HEK293 (cell line): Measurements from ENCODE around the gene CDYL.

ENCODE experiments used
- CTCF ChIA-PET: fragments of 350-600 bp; formaldehyde crosslinking; extraction: SDS; loops from one replicate; lab custom pipeline; 2021; ENCODE audit warnings: antibody characterized with exemption; lab: Yijun Ruan, JAX
- POLR2A ChIA-PET: fragments of 300-600 bp; formaldehyde crosslinking; extraction: SDS; loops from one replicate; lab custom pipeline; 2020; ENCODE audit warnings: antibody characterized with exemption, inconsistent platforms; lab: Yijun Ruan, JAX
- H3K27ac ChIP-seq: fragments of 200-500 bp; sonication (Bioruptor generic); 2 replicates; pipeline ENCODE4 v1.5.1; 2014; ENCODE audit warnings: low read depth, low read length, control low read depth, inconsistent platforms; ENCODE audit errors: extremely low read depth
- H3K36me3 ChIP-seq, 2 experiments: fragments of 200-500 bp in 1 of 2; sonication (Bioruptor generic) in 1 of 2; 1 replicate in 1 of 2; 2 replicates in 1 of 2; pipeline ENCODE4 v1.5.1; 2014 to 2017; ENCODE audit warnings: inconsistent platforms in 2 of 2, low read length in 2 of 2; ENCODE audit not compliant: control insufficient read depth in 2 of 2, insufficient read depth in 1 of 2
- H3K4me1 ChIP-seq: fragments of 200-500 bp; sonication (Bioruptor generic); 2 replicates; pipeline ENCODE4 v1.5.1; 2014; ENCODE audit warnings: mild to moderate bottlenecking, low read length, inconsistent platforms; ENCODE audit not compliant: control insufficient read depth, insufficient read depth
- H3K4me3 ChIP-seq: 2 replicates; pipeline ENCODE4 v1.5.1; 2011; ENCODE audit warnings: low read depth, mild to moderate bottlenecking, control low read depth, low read length, moderate library complexity
- H3K9me3 ChIP-seq: fragments of 200-500 bp; sonication (Bioruptor generic); 2 replicates; pipeline ENCODE4 v1.5.1; 2014; ENCODE audit warnings: low read depth, low read length, inconsistent platforms; ENCODE audit not compliant: control insufficient read depth, insufficient read depth
- ATF2 ChIP-seq: fragments of 450-650 bp; formaldehyde crosslinking; IDR thresholded peaks from 2 replicates; pipeline ENCODE4 v1.5.1; 2016; ENCODE audit warnings: missing biosample characterization, missing genetic modification characterization, low read depth
- KLF10 ChIP-seq: fragments of 450-650 bp; IDR thresholded peaks from 2 replicates; pipeline ENCODE4 v1.5.1; 2018; ENCODE audit warnings: missing biosample characterization, mild to moderate bottlenecking, missing genetic modification characterization
- MEIS1 ChIP-seq: sonication (generic); formaldehyde crosslinking; IDR thresholded peaks from 2 replicates; pipeline ENCODE4 v1.8.1; 2022; ENCODE audit warnings: missing genetic modification reagents, mild to moderate bottlenecking, borderline replicate concordance
- PRDM6 ChIP-seq: fragments of 450-650 bp; formaldehyde crosslinking; IDR thresholded peaks from 2 replicates; pipeline ENCODE4 v1.5.1; 2017; ENCODE audit warnings: missing biosample characterization, missing genetic modification characterization
- SP3 ChIP-seq: fragments of 450-650 bp; formaldehyde crosslinking; IDR thresholded peaks from 2 replicates; pipeline ENCODE4 v1.5.1; 2016; ENCODE audit warnings: missing biosample characterization, missing genetic modification characterization
- ZNF112 ChIP-seq: fragments of 450-650 bp; formaldehyde crosslinking; IDR thresholded peaks from 2 replicates; pipeline ENCODE4 v1.5.0; 2017; ENCODE audit warnings: missing biosample characterization, missing genetic modification characterization
- ZNF221 ChIP-seq: fragments of 450-650 bp; formaldehyde crosslinking; IDR thresholded peaks from 2 replicates; pipeline ENCODE4 v1.5.1; 2017; ENCODE audit warnings: missing biosample characterization, missing genetic modification characterization, borderline replicate concordance
- ZNF239 ChIP-seq: fragments of 450-650 bp; formaldehyde crosslinking; IDR thresholded peaks from 2 replicates; pipeline ENCODE4 v1.5.1; 2016; ENCODE audit warnings: missing biosample characterization, missing genetic modification characterization
- ZNF302 ChIP-seq: fragments of 450-650 bp; formaldehyde crosslinking; IDR thresholded peaks from 2 replicates; pipeline ENCODE4 v1.5.1; 2016; ENCODE audit warnings: missing biosample characterization, missing genetic modification characterization, low read depth
- ZNF341 ChIP-seq: fragments of 450-650 bp; formaldehyde crosslinking; IDR thresholded peaks from 2 replicates; pipeline ENCODE4; 2016; ENCODE audit warnings: low read depth, missing biosample characterization, missing genetic modification characterization
- ZNF416 ChIP-seq: fragments of 450-650 bp; formaldehyde crosslinking; IDR thresholded peaks from 2 replicates; pipeline ENCODE4 v1.5.1; 2016; ENCODE audit warnings: missing biosample characterization, missing genetic modification characterization
- ZNF596 ChIP-seq: fragments of 450-650 bp; IDR thresholded peaks from 2 replicates; pipeline ENCODE4 v1.5.0; 2018; ENCODE audit warnings: missing biosample characterization, mild to moderate bottlenecking, missing genetic modification characterization, moderate library complexity
- ZNF645 ChIP-seq: fragments of 450-650 bp; formaldehyde crosslinking; IDR thresholded peaks from 2 replicates; pipeline ENCODE4; 2016; ENCODE audit warnings: missing biosample characterization, missing genetic modification characterization
- TF ChIP-seq, protein P1 (sequence below): fragments of 450-650 bp; formaldehyde crosslinking; IDR thresholded peaks from 2 replicates; pipeline ENCODE4 v1.5.1; 2016; ENCODE audit warnings: missing biosample characterization, missing genetic modification characterization
- TF ChIP-seq, protein P2 (sequence below): fragments of 450-650 bp; formaldehyde crosslinking; IDR thresholded peaks from 2 replicates; pipeline ENCODE4 v1.5.1; 2016; ENCODE audit warnings: missing biosample characterization, missing genetic modification characterization

Gene CDYL

GRCh38 chr6:4888841-4889240 lies 112.6 kb downstream of the CDYL start (continued):
- TF ChIP-seq, protein P1, sequence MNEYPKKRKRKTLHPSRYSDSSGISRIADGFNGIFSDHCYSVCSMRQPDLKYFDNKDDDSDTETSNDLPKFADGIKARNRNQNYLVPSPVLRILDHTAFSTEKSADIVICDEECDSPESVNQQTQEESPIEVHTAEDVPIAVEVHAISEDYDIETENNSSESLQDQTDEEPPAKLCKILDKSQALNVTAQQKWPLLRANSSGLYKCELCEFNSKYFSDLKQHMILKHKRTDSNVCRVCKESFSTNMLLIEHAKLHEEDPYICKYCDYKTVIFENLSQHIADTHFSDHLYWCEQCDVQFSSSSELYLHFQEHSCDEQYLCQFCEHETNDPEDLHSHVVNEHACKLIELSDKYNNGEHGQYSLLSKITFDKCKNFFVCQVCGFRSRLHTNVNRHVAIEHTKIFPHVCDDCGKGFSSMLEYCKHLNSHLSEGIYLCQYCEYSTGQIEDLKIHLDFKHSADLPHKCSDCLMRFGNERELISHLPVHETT (tag by site-specific recombination), result no peak
- TF ChIP-seq ATF2 (tag by site-specific recombination) (no peak), KLF10 (tag by site-specific recombination) (no peak), SP3 (tag by site-specific recombination) (no peak), ZNF596 (tag by site-specific recombination) (no peak), MEIS1 (CRISPR knock-in tag) (no peak)
- TF ChIP-seq, protein P2, sequence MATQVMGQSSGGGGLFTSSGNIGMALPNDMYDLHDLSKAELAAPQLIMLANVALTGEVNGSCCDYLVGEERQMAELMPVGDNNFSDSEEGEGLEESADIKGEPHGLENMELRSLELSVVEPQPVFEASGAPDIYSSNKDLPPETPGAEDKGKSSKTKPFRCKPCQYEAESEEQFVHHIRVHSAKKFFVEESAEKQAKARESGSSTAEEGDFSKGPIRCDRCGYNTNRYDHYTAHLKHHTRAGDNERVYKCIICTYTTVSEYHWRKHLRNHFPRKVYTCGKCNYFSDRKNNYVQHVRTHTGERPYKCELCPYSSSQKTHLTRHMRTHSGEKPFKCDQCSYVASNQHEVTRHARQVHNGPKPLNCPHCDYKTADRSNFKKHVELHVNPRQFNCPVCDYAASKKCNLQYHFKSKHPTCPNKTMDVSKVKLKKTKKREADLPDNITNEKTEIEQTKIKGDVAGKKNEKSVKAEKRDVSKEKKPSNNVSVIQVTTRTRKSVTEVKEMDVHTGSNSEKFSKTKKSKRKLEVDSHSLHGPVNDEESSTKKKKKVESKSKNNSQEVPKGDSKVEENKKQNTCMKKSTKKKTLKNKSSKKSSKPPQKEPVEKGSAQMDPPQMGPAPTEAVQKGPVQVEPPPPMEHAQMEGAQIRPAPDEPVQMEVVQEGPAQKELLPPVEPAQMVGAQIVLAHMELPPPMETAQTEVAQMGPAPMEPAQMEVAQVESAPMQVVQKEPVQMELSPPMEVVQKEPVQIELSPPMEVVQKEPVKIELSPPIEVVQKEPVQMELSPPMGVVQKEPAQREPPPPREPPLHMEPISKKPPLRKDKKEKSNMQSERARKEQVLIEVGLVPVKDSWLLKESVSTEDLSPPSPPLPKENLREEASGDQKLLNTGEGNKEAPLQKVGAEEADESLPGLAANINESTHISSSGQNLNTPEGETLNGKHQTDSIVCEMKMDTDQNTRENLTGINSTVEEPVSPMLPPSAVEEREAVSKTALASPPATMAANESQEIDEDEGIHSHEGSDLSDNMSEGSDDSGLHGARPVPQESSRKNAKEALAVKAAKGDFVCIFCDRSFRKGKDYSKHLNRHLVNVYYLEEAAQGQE (tag by site-specific recombination), result no peak

GRCh38 chr6:4889701-4890100 lies 113.5 kb downstream of the CDYL start:
- TF ChIP-seq ZNF112 (tag by site-specific recombination), result no peak
- TF ChIP-seq ZNF221 (tag by site-specific recombination), result no peak
- no peak for TF ChIP-seq PRDM6 (tag by site-specific recombination)
- TF ChIP-seq ZNF302 (tag by site-specific recombination), result no peak
- TF ChIP-seq ZNF341 (tag by site-specific recombination), result 0 out of 2 replicates have a peak, but pooled peaks have one; percentile 14
- ChIA-PET CTCF (interaction anchor here (1.0 kb wide), 1 partner anchor 141 kb away, joined by 3 read pairs; no protein-coding TSS in a partner anchor), POLR2A (no interaction called here)
- peaks cover 4 to 19% of the 10 kb centered on the region in 2 experiments; a peak in 2 of 3 replicates for H3K36me3 ChIP-seq
- H3K4me1 ChIP-seq, result no peaks in the 10 kb centered on the region
- H3K27ac ChIP-seq, result no peak overlapping the region
- no peaks in the 10 kb centered on the region for H3K9me3 ChIP-seq
- no peak overlapping the region for H3K4me3 ChIP-seq

DNA sequence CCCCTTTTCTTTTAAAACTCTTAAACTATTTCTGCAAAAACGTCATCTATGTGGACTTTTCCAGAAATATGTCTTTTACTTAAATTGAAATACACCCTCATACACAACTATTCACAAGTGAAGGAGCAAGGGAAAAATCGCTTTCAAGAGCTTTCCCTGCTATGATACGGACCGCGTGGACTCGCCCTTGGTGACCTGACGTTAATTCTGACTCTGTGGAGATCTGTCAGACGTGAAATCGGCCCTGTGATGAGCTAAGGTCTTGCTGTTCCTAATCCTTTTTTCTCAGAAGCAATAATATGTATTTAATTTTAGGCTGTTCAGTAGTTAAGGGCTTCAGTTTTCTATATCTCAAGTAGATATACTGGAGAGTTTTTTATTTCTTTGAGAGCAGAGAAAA lies 114.0 kb downstream of the CDYL start:
- ChIA-PET CTCF (interaction anchor here (1.0 kb wide), 1 partner anchor 140 kb away, joined by 3 read pairs; no protein-coding TSS in a partner anchor), POLR2A (no interaction called here)
- Histone ChIP-seq H3K9me3 (no peaks in the 10 kb centered on the region), H3K4me3 (no peak overlapping the region), H3K36me3 (peaks cover 8 to 19% of the 10 kb centered on the region in 2 experiments), H3K4me1 (no peaks in the 10 kb centered on the region), H3K27ac (no peak overlapping the region)
- TF ChIP-seq ZNF416 (tag by site-specific recombination) (no peak), ZNF239 (tag by site-specific recombination) (no peak), ZNF645 (tag by site-specific recombination) (no peak)
